Endothelial cell of umbilical vein (primary cell): ENCODE results near the gene TAF12.

Source experiments
- EZH2 ChIP-seq: IDR thresholded peaks from 2 replicates; pipeline ENCODE4 v1.6.1; 2012; ENCODE audit warnings: borderline replicate concordance, low read depth, mild to moderate bottlenecking, moderate library complexity, low read length, inconsistent platforms; ENCODE audit not compliant: severe bottlenecking
- GATA2 ChIP-seq: IDR thresholded peaks from 2 replicates; pipeline ENCODE4 v1.7.0; 2011; ENCODE audit warnings: low read depth, mild to moderate bottlenecking, moderate library complexity, mixed read lengths, low read length; ENCODE audit not compliant: insufficient read length, insufficient read depth
- MYC ChIP-seq: IDR thresholded peaks from one replicate; pipeline ENCODE4 v1.6.1; 2011; ENCODE audit warnings: mild to moderate bottlenecking, low read depth, low read length
- POLR2A ChIP-seq: IDR thresholded peaks from 2 replicates; pipeline ENCODE4 v1.6.1; 2012; ENCODE audit warnings: low read depth, mild to moderate bottlenecking, control low read depth, low read length
- TF ChIP-seq, protein P1 (sequence below), 2 donors: IDR thresholded peaks; 1 replicate in 1 of 2; 2 replicates in 1 of 2; pipeline ENCODE4 v1.5.1; 2011; ENCODE audit warnings: low read length in 2 of 2, mild to moderate bottlenecking in 2 of 2, moderate library complexity in 2 of 2, control low read depth in 1 of 2, inconsistent platforms in 1 of 2, low read depth in 1 of 2; ENCODE audit not compliant: insufficient read depth in 1 of 2; ENCODE audit errors: extremely low read depth in 1 of 2
- TF ChIP-seq, protein P2 (sequence below): IDR thresholded peaks from 2 replicates; pipeline ENCODE4 v1.6.1; 2011; ENCODE audit not compliant: insufficient read depth, insufficient read length

DNA sequence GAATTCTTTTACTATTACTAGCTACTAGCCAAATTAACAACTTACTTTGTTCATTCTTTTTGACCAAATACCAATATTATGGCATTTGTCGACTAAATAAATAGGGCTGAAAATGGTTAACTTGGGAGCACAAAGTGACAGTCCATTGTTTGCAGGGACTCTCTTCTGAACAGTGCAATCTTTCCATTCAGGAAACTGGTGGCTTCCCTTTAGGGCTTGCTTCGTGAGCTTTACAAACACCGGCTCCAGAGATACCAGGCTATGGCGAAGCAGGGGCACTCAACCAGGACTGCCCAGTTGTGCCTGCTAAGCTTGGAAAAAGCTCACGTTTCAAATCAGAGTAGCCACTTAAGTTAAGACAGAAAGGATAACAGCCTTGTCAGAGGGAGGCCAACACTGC lies 38.5 kb downstream of the TAF12 start:
- TF ChIP-seq MYC (no peak), GATA2 (no peak), POLR2A (no peak), EZH2 (no peak)
- TF ChIP-seq, protein P1, sequence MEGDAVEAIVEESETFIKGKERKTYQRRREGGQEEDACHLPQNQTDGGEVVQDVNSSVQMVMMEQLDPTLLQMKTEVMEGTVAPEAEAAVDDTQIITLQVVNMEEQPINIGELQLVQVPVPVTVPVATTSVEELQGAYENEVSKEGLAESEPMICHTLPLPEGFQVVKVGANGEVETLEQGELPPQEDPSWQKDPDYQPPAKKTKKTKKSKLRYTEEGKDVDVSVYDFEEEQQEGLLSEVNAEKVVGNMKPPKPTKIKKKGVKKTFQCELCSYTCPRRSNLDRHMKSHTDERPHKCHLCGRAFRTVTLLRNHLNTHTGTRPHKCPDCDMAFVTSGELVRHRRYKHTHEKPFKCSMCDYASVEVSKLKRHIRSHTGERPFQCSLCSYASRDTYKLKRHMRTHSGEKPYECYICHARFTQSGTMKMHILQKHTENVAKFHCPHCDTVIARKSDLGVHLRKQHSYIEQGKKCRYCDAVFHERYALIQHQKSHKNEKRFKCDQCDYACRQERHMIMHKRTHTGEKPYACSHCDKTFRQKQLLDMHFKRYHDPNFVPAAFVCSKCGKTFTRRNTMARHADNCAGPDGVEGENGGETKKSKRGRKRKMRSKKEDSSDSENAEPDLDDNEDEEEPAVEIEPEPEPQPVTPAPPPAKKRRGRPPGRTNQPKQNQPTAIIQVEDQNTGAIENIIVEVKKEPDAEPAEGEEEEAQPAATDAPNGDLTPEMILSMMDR (IDR thresholded peaks at IDR 0.05; ENCODE audit: extremely low read depth in 1 of 2, insufficient read depth in 1 of 2, low read depth in 1 of 2, low read length in 2 of 2), result no peak
- TF ChIP-seq, protein P2, sequence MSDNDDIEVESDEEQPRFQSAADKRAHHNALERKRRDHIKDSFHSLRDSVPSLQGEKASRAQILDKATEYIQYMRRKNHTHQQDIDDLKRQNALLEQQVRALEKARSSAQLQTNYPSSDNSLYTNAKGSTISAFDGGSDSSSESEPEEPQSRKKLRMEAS, result no peak
